Measurements from ENCODE around the gene ZNF584.

DNA sequence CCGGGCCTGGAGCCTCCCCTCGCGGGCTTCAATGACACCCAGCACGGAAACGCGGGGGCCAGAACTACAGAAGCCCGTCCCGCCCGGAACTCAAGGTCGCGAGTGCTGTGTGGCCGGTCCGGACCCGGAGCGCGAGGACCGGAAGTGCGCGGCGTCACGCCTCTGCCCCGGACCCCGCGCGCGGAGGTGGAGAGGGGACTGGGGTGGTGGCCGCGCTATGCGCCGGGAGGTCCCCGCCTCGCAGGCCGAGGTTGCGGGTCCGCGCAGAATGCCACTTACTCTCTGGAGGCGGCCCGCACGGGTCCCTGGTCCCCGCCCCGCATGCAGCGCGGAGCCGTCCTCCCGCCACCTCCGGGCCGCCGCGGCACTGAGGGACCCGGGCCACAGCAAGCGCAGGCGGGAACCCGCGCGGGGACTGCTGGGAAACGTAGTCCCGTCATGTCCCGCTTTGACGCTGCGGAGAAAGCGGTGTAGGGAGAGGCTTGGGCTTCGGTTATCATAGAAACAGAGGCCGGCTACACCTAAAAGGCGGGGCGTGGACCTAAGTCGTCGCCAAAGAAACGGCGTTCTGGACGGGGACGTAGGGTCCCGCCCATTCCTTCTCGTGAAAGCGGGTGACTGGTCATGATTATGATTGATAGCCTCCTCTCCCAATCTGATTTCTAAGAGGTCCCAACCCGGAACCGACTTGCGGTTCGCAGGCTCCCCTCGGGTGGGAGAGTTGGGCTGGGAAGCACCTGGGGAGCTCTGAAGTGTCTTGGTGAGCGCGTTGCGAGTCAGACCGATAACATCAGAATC lies 27.6 kb upstream of the ZNF584 start, which contains the start of gene ZNF837:
- TF ChIP-seq, protein P1, sequence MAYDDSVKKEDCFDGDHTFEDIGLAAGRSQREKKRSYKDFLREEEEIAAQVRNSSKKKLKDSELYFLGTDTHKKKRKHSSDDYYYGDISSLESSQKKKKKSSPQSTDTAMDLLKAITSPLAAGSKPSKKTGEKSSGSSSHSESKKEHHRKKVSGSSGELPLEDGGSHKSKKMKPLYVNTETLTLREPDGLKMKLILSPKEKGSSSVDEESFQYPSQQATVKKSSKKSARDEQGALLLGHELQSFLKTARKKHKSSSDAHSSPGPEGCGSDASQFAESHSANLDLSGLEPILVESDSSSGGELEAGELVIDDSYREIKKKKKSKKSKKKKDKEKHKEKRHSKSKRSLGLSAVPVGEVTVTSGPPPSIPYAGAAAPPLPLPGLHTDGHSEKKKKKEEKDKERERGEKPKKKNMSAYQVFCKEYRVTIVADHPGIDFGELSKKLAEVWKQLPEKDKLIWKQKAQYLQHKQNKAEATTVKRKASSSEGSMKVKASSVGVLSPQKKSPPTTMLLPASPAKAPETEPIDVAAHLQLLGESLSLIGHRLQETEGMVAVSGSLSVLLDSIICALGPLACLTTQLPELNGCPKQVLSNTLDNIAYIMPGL (CRISPR knock-in tag; IDR thresholded peaks at IDR 0.05; ENCODE audit: borderline replicate concordance) = peak; percentile 74; the same call in 1 of the 2 replicates
- TF ChIP-seq, protein P2, sequence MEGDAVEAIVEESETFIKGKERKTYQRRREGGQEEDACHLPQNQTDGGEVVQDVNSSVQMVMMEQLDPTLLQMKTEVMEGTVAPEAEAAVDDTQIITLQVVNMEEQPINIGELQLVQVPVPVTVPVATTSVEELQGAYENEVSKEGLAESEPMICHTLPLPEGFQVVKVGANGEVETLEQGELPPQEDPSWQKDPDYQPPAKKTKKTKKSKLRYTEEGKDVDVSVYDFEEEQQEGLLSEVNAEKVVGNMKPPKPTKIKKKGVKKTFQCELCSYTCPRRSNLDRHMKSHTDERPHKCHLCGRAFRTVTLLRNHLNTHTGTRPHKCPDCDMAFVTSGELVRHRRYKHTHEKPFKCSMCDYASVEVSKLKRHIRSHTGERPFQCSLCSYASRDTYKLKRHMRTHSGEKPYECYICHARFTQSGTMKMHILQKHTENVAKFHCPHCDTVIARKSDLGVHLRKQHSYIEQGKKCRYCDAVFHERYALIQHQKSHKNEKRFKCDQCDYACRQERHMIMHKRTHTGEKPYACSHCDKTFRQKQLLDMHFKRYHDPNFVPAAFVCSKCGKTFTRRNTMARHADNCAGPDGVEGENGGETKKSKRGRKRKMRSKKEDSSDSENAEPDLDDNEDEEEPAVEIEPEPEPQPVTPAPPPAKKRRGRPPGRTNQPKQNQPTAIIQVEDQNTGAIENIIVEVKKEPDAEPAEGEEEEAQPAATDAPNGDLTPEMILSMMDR (IDR thresholded peaks at IDR 0.05) = no peak
- TF ChIP-seq JUN (IDR thresholded peaks at IDR 0.05) = peak; percentile 93 to 100
- no peak for TF ChIP-seq BHLHE40 (IDR thresholded peaks at IDR 0.05; ENCODE audit: low read depth, low read length)
- TF ChIP-seq EHMT2 (IDR thresholded peaks at IDR 0.05; ENCODE audit: low read depth) = no peak
- no peak for TF ChIP-seq CHD4 (IDR thresholded peaks at IDR 0.05; ENCODE audit: borderline replicate concordance)
- TF ChIP-seq RAD21 (conservative IDR thresholded peaks at IDR 0.05 in 1 of 2, IDR thresholded peaks at IDR 0.05 in 1 of 2) = no peak; a peak in 3 of 5 replicates
- TF ChIP-seq MYC (IDR thresholded peaks at IDR 0.05; ENCODE audit: borderline replicate concordance, low read length) = peak; percentile 62
- TF ChIP-seq ESRRA (IDR thresholded peaks at IDR 0.05; ENCODE audit: borderline replicate concordance, low read length) = peak; percentile 69; the same call in 1 of the 2 replicates
- TF ChIP-seq, protein P3, sequence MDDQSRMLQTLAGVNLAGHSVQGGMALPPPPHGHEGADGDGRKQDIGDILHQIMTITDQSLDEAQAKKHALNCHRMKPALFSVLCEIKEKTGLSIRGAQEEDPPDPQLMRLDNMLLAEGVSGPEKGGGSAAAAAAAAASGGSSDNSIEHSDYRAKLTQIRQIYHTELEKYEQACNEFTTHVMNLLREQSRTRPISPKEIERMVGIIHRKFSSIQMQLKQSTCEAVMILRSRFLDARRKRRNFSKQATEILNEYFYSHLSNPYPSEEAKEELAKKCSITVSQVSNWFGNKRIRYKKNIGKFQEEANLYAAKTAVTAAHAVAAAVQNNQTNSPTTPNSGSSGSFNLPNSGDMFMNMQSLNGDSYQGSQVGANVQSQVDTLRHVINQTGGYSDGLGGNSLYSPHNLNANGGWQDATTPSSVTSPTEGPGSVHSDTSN (IDR thresholded peaks at IDR 0.05) = peak; percentile 98
- TF ChIP-seq RNF2 (IDR thresholded peaks at IDR 0.05; ENCODE audit: borderline replicate concordance, low read depth) = no peak
- no peak for TF ChIP-seq HDAC2 (IDR thresholded peaks at IDR 0.05)
- TF ChIP-seq CEBPB (IDR thresholded peaks at IDR 0.05) = no peak
